Fibroblast of skin of abdomen (primary cell): Measurements from ENCODE around the gene RNF2.
"Not testable (repeated sequence)": the region's sequence is repeated elsewhere in the genome, so short reads cannot be mapped to it uniquely, and the experiment has no call there.

Experiments
- DNase-seq: peaks from one replicate; pipeline ENCODE4 v3.0.0-alpha.2; 2013

The RNF2 gene

GRCh38 chr1:185050823-185051451 lies 5.6 kb downstream of the RNF2 start:
- DNase-seq = no peak

DNA sequence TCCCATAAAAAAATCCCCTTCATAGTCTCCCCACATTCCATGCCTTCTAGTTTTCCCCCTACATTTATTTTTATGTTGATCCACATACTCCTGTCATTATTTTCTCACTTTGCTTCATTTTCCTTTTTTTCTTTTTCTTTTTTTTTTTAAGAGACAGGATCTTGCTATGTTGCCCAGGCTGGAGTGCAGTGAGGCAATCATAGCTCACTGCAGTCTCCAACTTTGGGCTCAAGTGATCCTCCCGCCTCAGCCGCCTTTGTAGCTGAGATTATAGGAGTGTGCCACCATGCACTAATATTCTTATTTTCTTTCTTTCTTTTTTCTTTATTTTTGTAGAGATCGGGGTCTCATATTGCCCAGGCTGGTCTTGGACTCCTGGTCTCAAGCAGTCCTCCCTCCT lies 7.8 kb downstream of the RNF2 start:
- DNase-seq = no peak

DNA sequence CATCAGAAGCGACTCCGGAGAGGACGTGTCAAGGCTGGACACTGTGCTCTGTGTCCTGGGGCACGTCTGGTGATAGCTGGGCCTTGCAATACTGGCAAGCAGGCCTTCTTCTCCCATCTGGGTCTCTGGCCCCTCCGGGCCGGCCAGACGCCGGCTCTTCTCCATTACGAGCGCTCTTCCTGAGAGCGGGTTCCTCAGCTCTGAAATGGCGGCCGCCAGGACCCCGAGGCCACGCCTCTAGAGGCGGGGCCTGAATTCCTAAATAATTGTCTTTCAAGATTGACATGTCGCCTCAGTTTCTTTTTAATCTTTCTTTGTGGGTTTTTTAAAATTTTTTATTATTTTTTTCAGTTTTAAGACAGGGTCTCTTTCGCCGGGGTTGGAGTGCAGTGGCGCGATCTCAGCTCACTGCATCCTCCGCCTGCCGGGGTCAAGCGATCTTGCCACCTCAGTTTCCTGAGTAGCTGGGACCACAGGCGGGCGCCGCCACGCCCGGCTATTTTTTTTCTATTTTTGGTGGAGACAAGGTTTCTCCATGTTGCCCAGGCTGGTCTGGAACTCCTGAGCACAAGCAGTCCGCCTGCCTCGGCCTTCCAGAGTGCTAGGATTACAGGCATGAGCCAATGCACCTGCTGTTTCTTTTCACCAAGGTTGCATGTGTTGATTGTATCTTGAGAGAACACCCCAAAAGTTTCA lies 9.2 kb downstream of the RNF2 start:
- no peak for DNase-seq

DNA sequence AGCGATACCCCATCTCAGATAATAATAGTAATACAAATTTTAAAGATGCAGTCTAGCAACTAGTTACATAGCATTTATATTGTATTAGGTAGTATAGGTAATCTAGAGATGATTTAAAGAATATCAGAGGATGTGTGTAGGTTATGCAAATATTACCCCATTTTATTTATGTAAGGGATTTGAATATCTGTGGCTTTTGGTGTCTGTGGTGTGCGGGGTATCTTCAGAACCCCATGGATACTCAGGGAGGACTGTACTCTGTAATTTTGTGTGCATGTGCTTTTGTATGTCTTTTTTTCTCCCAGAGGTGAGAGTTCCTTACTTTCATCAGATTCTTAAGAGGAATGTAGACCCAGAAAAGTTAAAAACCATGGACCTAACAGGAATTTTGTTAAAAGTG lies 12.8 kb downstream of the RNF2 start:
- no peak for DNase-seq

DNA sequence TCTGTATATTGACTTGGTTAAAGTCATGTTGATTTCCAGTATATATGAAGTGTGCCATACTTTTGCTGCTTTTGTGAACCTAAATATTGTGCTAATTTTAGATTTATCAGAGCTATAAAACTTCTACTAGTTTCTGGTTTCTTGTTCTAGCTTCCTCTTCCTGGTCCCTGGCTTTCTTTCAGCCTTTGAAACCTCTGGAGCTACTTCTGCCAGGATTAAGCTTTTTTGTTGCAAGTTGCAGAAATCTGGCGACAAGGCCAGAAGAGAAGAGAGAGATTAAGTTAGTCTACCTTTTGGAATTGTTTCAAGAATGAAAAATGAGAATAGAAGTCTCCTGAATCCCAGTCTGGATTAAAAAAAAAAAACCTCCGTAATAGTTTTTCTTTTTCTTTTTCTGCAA lies 13.5 kb downstream of the RNF2 start:
- DNase-seq = no peak

DNA sequence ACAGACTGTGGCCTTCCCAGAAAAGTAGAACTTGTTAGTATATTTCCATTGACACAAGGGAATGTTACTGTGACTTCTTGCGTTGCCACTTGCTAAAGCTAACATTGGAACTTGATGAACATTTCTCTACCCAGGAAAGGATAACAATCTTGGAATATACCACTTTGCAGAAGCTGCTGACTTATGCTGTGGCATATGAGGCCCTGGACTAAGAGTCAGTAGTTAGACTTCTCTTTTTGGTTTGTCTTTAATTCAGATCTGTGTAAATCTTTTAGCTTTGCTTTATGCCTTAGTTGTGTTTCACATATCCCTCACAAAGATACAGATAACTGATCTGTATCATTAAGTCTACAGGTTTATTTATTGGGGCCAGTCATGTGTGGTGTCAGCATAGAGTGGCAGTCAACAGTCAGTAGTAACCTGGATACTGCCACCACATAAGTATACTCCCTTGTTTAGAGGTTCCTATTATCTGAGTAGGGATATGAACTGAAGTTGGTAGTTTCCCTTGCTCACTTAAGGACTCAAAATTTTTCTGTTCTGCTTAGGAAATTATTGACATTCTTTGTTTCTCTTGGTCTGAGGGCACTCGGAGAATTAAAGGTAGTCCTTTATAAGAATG lies 14.7 kb downstream of the RNF2 start:
- DNase-seq = no peak

DNA sequence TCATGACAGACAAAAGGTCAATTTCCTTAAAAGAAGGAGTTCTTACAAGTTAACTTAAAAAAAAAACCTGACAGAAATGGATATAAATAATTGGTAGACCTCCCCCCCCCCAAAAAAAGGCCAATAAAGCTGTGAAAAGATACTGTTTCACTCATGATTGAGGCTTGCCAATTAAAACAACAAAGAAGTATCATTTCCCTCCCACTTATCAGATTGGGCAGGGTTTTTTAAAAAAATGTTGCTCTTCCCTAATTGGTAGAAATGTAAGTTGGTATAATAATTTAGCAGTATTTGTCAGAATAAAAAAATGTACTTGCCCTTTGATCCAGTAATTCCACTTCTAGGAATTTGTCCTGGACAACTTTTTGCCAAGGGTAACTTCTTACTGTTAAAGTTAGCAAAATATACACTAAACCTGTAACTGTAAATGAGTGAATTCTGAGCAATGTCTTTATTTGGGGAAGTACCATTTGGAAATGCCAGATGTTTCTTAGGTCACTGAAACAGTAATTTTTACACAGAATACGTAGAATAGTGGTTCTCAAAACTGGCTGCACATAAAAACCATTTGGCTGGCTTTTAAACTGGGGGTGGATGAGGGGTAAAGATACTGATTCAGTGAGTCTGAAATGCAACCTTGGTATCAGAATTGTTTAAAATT lies 17.5 kb downstream of the RNF2 start:
- no peak for DNase-seq

- DNase-seq = no peak
Observed at GRCh38 chr1:185063719-185064118, 18.4 kb downstream of the RNF2 start.

GRCh38 chr1:185065006-185065405 lies 19.6 kb downstream of the RNF2 start:
- not testable (repeated sequence) for DNase-seq

DNA sequence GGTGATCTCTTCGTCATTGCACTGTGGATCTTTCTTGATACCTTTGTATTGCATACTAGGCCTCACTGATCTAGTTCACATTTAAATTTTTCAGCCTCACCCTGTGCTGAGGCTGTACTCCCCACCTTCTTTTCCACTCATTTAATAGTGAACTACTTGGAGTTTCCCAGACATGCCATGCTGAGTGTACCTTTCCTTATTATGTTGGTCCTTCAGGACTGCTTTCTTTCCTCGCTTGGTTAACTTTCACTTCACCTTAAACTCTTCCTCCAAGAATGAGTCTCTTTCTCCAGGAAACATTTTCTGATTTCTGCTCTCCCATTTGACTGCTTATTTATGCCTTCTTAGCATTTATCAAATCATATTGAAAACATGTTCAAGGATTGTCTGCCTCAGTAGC lies 20.8 kb downstream of the RNF2 start:
- DNase-seq = no peak

GRCh38 chr1:185068341-185068740 lies 23.0 kb downstream of the RNF2 start:
- no peak for DNase-seq

- no peak for DNase-seq
Observed at GRCh38 chr1:185069202-185069772, 23.9 kb downstream of the RNF2 start.

- no peak for DNase-seq
Observed at GRCh38 chr1:185070051-185070450, 24.7 kb downstream of the RNF2 start.

DNA sequence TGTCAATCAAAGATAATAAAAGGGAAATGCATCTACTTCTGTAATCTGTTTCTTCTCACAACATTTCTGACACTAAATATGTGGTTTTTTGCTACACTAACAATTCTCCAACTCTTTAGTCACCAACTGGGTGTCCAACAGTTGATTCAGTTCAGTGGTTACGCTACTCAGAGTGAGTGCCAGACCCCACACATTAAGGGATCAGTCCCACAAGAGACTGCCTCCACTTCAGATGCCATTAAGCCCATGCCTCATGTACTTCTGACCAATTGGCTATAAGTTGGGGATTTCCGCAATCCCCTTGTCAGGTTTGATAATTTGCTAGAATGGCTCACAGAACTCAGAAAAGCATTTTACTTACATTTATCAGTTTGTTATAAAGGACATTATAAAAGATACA lies 28.4 kb downstream of the RNF2 start:
- peak; percentile 41 for DNase-seq

- peak; percentile 50 for DNase-seq
Observed at GRCh38 chr1:185074307-185074706, 28.9 kb downstream of the RNF2 start.

DNA sequence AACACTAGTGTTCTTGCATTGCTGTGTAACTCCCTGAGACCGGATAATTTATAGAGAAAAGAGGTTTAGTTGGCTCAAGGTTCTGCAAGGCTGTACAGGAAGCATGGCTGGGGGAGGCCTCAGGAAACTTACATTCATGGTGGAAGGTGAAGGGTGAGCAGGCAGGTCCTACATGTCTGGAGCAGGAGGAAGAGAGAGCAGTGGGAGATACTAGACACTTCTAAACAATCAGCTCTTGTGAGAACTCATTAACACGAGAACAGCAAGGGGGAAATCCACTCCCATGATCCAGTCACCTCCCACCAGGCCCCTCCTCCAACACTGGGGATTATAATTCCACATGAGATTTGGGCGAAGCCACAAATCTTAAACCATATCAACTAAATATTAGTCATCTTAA lies 30.1 kb downstream of the RNF2 start:
- no peak for DNase-seq

GRCh38 chr1:185077374-185077773 lies 32.0 kb downstream of the RNF2 start:
- no peak for DNase-seq

DNA sequence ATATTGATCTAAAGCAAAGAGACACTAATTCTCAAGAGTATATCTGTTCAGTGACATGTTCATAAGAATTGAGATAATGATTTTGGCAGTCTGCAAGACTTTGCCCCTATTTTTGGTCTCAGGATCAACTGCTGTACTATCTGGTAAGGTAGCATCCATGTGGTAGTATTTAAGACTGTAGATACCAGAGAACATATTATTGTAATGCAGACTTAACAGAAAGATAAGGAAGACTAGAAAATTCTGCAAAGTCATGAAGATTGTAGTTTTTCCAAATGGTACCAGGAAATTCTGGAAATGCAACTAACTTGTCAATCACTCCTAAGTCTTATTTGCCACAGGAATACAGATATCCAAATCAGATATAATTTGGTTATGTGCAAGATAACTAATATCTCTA lies 35.1 kb downstream of the RNF2 start:
- no peak for DNase-seq

GRCh38 chr1:185083818-185084217 lies 38.5 kb downstream of the RNF2 start:
- DNase-seq = no peak

GRCh38 chr1:185087101-185087500 lies 41.7 kb downstream of the RNF2 start:
- no peak for DNase-seq

GRCh38 chr1:185087746-185088145 lies 42.4 kb downstream of the RNF2 start:
- DNase-seq = no peak

DNA sequence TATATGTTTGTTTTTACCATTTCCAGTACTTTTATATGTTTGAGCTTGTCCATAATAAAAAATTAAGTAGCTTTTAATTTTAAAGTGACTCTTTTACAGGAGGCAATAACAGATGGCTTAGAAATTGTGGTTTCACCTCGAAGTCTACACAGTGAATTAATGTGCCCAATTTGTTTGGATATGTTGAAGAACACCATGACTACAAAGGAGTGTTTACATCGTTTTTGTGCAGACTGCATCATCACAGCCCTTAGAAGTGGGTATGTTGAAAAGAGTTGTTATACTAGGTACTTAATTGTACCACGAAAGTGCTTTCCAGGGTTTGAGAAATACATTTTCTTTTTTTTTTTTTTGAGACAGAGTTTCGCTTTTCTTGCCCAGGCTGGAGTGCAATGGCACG lies 46.1 kb downstream of the RNF2 start:
- no peak for DNase-seq

DNA sequence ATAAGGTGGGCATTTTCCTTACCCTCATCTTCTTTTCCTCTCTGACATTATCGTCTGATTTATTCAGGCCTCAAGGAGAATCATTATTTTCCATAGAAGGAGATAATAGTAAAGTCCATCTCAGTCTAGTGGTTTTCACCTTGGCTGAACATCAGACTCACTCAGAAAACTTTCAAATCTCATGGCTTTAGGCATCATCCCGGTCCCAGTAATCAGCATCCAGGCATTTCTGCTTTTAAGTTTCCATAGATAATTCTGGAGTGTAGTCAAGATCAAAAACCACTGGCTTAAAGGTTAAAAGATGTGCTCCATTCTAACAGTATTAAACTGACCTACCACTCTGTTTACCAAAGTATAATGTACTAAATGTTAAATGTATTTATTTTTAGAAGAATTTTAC lies 49.4 kb downstream of the RNF2 start:
- DNase-seq = no peak
